ENCODE results near the gene GPR55.

DNA sequence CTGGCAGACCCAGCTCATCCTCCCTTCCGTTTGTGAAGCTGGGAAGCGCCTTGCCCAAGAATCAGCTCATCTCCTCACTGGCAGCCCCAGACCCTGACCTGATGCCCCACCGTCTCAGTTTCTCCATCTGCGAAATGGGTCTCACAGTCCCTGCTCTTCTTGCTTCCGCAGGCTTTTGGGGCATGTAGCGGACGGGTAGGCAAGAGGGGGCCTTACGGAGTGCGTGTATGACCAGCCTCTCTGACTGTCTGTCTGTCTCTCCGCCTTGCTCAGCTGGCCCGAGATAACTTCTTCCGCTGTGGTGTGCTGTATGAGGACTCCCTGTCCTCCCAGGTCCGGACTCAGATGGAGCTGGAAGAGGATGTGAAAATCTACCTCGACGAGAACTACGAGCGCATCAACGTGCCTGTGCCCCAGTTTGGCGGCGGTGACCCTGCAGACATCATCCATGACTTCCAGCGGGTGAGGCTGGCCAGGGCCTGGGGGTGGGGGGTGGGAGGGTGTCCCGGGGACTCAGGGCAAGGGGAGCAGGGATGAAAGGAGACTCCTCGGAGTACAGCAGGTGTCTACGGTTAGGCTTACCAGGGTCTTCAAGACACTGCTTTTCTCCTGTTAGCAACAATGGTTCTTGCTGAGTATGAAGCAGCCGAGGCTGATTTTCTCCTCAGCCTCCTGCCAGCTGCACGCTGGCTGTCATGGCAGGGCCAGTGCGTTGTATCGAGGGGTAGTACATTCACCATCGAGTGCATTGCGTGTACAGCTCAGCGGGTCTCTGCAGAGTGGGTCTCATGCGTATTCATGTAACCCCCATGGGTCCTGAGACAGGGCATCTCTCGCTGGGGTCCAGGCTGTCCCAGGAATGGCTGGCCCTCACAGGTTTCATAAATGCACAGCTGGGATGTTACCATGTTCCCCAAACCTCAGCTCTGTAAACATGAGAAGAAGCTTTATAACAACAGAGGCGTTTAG lies 49.4 kb downstream of the GPR55 start:
- TF ChIP-seq, protein P1, sequence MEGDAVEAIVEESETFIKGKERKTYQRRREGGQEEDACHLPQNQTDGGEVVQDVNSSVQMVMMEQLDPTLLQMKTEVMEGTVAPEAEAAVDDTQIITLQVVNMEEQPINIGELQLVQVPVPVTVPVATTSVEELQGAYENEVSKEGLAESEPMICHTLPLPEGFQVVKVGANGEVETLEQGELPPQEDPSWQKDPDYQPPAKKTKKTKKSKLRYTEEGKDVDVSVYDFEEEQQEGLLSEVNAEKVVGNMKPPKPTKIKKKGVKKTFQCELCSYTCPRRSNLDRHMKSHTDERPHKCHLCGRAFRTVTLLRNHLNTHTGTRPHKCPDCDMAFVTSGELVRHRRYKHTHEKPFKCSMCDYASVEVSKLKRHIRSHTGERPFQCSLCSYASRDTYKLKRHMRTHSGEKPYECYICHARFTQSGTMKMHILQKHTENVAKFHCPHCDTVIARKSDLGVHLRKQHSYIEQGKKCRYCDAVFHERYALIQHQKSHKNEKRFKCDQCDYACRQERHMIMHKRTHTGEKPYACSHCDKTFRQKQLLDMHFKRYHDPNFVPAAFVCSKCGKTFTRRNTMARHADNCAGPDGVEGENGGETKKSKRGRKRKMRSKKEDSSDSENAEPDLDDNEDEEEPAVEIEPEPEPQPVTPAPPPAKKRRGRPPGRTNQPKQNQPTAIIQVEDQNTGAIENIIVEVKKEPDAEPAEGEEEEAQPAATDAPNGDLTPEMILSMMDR (conservative IDR thresholded peaks at IDR 0.05; ENCODE audit: low read depth, low read length), result no peak
- no peak for TF ChIP-seq EZH2phosphoT487 (IDR thresholded peaks at IDR 0.05; ENCODE audit: borderline replicate concordance, low read length)
